Body of pancreas (tissue), 4 donors: ENCODE results near the gene TOPORS. TPM values are rescaled to one million over a fixed set of nuclear protein-coding genes. Genes with fewer than 3 reads are reported as not detected.

Experiments
- ATAC-seq: fragments of 150-250 bp; one replicate; pipeline ENCODE4 v1.9.1; 2016
- DNase-seq, 4 donors: peaks; one replicate each; pipeline ENCODE4 v3.0.0-alpha.2; 2019
- H3K27ac ChIP-seq, 4 donors: fragments of 200-600 bp; sonication (generic); 1 replicate in 3 of 4; 2 replicates in 1 of 4; pipeline versions ENCODE4 v1.5.1 to v1.6.1; 2016 to 2019; ENCODE audit warnings: mild to moderate bottlenecking in 1 of 4, mixed read lengths in 1 of 4, moderate library complexity in 1 of 4
- H3K27me3 ChIP-seq, 2 donors: fragments of 200-600 bp; sonication (generic); one replicate each; pipeline ENCODE4 v1.6.0; 2016; ENCODE audit warnings: mild to moderate bottlenecking in 1 of 2
- H3K36me3 ChIP-seq, 2 donors: fragments of 200-600 bp; sonication (generic); replicated peaks in 1 of 2; 2 replicates each; pipeline ENCODE4 v1.5.1; 2016; ENCODE audit warnings: low read depth in 2 of 2; ENCODE audit not compliant: insufficient read depth in 1 of 2
- H3K4me1 ChIP-seq: fragments of 200-600 bp; sonication (generic); one replicate; pipeline ENCODE4 v1.6.0; 2016
- H3K4me3 ChIP-seq, 2 donors: fragments of 200-600 bp; sonication (generic); 1 replicate in 1 of 2; 2 replicates in 1 of 2; pipeline ENCODE4 v1.5.1; 2016 to 2019
- H3K9me3 ChIP-seq, 3 donors: fragments of 200-600 bp; sonication (generic); 1 replicate in 2 of 3; 2 replicates in 1 of 3; pipeline ENCODE4 v1.5.1; 2016
- POLR2A ChIP-seq, 3 donors: fragments of 450-650 bp; IDR thresholded peaks; one replicate each; pipeline ENCODE4 v1.6.1; 2016; ENCODE audit warnings: antibody characterized with exemption in 3 of 3, mild to moderate bottlenecking in 2 of 3
- WGBS, 2 donors: methylation state at CpG; one replicate each; pipeline ENCODE4 v1.1.5; 2017; 5-methylcytosine and 5-hydroxymethylcytosine counted together
- intact Hi-C: fragments of 100-400 bp; cut with DNase I; formaldehyde crosslinking; loops from one replicate; pipeline ENCODE4 v1.15.1; 2023
- total RNA-seq, 2 donors: library from RNA; depleted of rRNA; stranded (reverse); fragments of >200 nt; gene quantifications; one replicate each; pipeline ENCODE4 v1.1.0, GENCODE V29; 2016
- TF ChIP-seq, protein P1 (sequence below), 7 experiments: fragments of 450-650 bp in 4 of 7; fragments of 200-600 bp in 3 of 7; sonication (generic) in 3 of 7; IDR thresholded peaks; one replicate each; pipeline ENCODE4 v1.5.1; 2016 to 2019; ENCODE audit warnings: antibody characterized with exemption in 7 of 7

The TOPORS gene
- total RNA-seq, 2 donors from 2014 or later, result 9.9 to 12.2 TPM

DNA sequence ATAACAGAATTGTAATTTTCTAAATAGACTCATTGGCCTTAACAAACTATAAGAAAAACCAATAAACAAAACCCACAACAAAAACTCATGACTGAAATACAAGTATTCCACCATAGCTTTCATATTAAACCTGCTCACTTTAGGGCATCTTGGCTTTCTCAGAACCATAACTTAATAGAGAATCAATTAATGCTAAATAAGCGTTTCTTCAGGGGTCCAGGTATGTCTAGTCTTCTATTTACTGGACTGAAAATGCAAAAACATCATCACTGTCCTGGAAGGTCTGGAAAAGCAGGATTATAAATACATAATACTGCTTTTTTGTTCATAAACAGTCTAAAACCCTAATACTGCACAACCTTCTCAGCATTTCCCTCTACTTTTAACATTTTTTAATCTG is 6.5 kb downstream of the TOPORS start:
- H3K27ac ChIP-seq, result no peak overlapping the region
- WGBS, 2 donors, result 93 to 100% methylated on average over 1 of the region's 1 CpG
- intact Hi-C loops, result no loop called here
- H3K36me3 ChIP-seq, result peaks cover 0 to 2% of the 10 kb centered on the region in 2 donors
- H3K4me1 ChIP-seq, result peaks cover 15% of the 10 kb centered on the region
- no peaks in the 10 kb centered on the region for H3K27me3 ChIP-seq
- no peak for DNase-seq
- no peaks in the 10 kb centered on the region for H3K9me3 ChIP-seq
- TF ChIP-seq, protein P1, sequence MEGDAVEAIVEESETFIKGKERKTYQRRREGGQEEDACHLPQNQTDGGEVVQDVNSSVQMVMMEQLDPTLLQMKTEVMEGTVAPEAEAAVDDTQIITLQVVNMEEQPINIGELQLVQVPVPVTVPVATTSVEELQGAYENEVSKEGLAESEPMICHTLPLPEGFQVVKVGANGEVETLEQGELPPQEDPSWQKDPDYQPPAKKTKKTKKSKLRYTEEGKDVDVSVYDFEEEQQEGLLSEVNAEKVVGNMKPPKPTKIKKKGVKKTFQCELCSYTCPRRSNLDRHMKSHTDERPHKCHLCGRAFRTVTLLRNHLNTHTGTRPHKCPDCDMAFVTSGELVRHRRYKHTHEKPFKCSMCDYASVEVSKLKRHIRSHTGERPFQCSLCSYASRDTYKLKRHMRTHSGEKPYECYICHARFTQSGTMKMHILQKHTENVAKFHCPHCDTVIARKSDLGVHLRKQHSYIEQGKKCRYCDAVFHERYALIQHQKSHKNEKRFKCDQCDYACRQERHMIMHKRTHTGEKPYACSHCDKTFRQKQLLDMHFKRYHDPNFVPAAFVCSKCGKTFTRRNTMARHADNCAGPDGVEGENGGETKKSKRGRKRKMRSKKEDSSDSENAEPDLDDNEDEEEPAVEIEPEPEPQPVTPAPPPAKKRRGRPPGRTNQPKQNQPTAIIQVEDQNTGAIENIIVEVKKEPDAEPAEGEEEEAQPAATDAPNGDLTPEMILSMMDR (IDR thresholded peaks at IDR 0.05), result no peak
- no peak for TF ChIP-seq POLR2A (IDR thresholded peaks at IDR 0.05)
- no peak for ATAC-seq
- H3K4me3 ChIP-seq, result no peak overlapping the region

DNA sequence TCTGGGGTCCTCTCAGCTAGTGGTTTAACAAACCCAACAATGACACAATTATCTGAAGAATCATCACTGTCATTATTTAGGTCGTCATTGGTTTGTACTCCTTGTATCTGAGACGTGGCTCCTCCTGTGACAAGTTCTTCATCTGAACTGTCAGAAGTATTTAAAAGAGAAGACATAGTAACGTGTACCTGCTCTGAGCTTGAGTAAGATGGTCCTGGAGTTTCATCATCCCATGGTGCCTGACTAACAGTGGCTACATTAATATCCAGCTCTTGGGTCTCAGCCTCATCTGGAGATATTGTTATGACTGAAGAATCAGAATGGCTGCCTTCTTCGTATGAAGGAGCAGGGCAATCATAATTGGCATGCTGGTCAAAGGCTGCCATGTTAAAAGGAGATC is 9.3 kb downstream of the TOPORS start:
- TF ChIP-seq, protein P1 (IDR thresholded peaks at IDR 0.05), result no peak
- TF ChIP-seq POLR2A (IDR thresholded peaks at IDR 0.05), result no peak
- ATAC-seq, result no peak
- intact Hi-C loops, result no loop called here
- peaks cover 5% of the 10 kb centered on the region for H3K4me1 ChIP-seq
- H3K4me3 ChIP-seq, result no peak overlapping the region
- H3K27ac ChIP-seq, result no peak overlapping the region
- peaks cover 0 to 2% of the 10 kb centered on the region in 2 donors for H3K36me3 ChIP-seq
- no peaks in the 10 kb centered on the region for H3K27me3 ChIP-seq
- no peak for DNase-seq
- 78 to 83% methylated on average over 3 to 4 of the region's 4 CpGs for WGBS, 2 donors
- no peaks in the 10 kb centered on the region for H3K9me3 ChIP-seq

DNA sequence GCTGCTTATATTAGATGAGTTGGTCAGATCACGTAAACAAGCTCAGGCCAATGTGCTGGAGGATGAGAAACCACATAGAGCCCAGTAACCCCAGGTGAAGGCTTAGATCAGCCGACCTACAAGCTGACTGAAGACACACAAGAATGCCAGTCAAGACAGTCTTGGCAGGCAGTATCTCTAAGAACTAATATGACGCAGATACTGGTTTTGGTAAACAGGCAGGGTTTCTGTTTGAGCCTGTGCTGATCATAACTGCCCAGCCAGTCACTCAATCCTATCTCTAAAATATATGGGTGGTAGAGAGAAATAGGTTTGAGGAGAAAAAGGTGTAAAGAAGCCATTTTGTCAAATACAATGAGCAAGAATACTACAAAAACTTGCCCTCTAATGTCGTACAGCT is 18.6 kb downstream of the TOPORS start:
- Histone ChIP-seq H3K4me3 (no peak overlapping the region), H3K27ac (no peak overlapping the region), H3K4me1 (no peaks in the 10 kb centered on the region), H3K27me3 (no peaks in the 10 kb centered on the region), H3K9me3 (no peaks in the 10 kb centered on the region), H3K36me3 (no peaks in the 10 kb centered on the region)
- DNase-seq, result no peak
- intact Hi-C loops, result no loop called here
- ATAC-seq, result no peak
- TF ChIP-seq POLR2A (IDR thresholded peaks at IDR 0.05), result no peak
- TF ChIP-seq, protein P1 (IDR thresholded peaks at IDR 0.05), result no peak
- 91 to 93% methylated on average over 4 of the region's 4 CpGs for WGBS, 2 donors

DNA sequence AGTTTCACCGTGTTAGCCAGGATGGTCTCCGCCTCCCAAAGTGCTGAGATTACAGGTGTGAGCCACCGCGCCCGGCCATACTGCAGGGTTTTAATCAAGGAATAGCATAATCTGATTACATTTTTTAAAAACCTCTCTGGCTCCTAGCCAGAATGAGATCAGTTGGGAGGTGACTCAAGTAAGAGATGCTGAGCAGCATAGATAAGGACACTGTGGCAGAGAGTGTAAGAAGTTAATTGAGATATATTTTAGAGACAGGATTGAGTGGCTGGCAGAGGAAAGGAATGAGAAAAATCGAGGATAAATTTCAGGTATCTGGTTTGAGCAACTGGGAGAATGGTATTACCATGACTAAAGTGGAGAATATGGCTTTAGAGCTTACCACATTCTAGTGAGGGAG is 19.1 kb downstream of the TOPORS start:
- no peak for ATAC-seq
- intact Hi-C loops, result no loop called here
- 92 to 97% methylated on average over 6 of the region's 6 CpGs for WGBS, 2 donors

DNA sequence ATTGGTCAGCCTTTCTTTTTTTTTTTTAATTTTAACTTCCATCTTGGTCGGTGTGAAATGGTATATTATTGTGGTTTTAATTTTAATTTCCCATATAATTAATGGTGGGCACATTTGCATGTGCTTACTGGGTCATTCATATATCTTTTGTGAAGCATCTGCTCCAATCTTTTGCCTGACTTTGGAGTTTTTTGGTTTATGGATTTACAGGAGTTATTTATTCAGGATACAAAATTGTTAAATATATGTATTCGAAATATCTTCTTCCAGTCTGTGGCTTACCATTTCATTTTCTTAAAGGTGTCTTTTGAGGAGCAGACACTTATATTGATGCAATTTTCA is 25.7 kb downstream of the TOPORS start:
- Histone ChIP-seq H3K27me3 (no peaks in the 10 kb centered on the region), H3K4me3 (peak overlapping the region in 1 of 2 donors; percentile 60), H3K4me1 (peaks cover 43% of the 10 kb centered on the region), H3K36me3 (no peaks in the 10 kb centered on the region), H3K27ac (peak overlapping the region; percentile 63 to 92 (median 86)), H3K9me3 (no peaks in the 10 kb centered on the region)
- no peak for ATAC-seq
- intact Hi-C loops, result no loop called here
- TF ChIP-seq, protein P1 (IDR thresholded peaks at IDR 0.05), result no peak
- TF ChIP-seq POLR2A (IDR thresholded peaks at IDR 0.05), result no peak
- no peak for DNase-seq
- 1 to 3% methylated on average over 2 of the region's 2 CpGs for WGBS, 2 donors

More for the DNA sequence above, 19.1 kb downstream of the TOPORS start:
- no peak for DNase-seq
- Histone ChIP-seq H3K36me3 (no peaks in the 10 kb centered on the region), H3K9me3 (no peaks in the 10 kb centered on the region), H3K4me1 (no peaks in the 10 kb centered on the region), H3K27ac (no peak overlapping the region), H3K4me3 (no peak overlapping the region), H3K27me3 (no peaks in the 10 kb centered on the region)
- TF ChIP-seq, protein P1 (IDR thresholded peaks at IDR 0.05), result no peak
- no peak for TF ChIP-seq POLR2A (IDR thresholded peaks at IDR 0.05)
